HG03039 (cell line): ENCODE measurements around the gene DOC2B.
"Not testable (repeated sequence)": the region's sequence is repeated elsewhere in the genome, so short reads cannot be mapped to it uniquely, and the experiment has no call there.

Experiments
- ATAC-seq: cut with Tn5 transposase; IDR thresholded peaks from one replicate; pipeline ENCODE4 v1.9.1; 2021; ENCODE audit warnings: mild to moderate bottlenecking, moderate library complexity; ENCODE audit not compliant: unreplicated experiment

Gene DOC2B

DNA sequence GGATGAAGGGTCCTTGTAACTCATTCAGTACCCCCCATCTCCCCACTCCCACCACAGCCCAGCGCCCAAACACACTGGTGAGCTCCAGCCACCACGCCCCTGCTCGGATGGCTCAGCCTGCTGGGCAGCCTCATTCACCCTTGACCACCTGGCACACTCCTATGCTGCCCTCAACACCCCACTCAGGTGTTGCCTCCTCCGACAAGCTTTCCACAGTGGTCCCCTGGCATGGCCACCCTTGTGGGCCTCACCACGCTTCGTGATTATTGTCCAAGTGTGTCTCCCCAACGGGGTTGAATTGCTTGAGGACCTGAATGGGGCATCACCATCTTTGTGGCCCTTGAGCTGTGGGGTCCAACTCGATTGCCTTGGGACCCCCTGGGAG, 12.0 kb upstream of the DOC2B start:
- ATAC-seq: no peak

DNA sequence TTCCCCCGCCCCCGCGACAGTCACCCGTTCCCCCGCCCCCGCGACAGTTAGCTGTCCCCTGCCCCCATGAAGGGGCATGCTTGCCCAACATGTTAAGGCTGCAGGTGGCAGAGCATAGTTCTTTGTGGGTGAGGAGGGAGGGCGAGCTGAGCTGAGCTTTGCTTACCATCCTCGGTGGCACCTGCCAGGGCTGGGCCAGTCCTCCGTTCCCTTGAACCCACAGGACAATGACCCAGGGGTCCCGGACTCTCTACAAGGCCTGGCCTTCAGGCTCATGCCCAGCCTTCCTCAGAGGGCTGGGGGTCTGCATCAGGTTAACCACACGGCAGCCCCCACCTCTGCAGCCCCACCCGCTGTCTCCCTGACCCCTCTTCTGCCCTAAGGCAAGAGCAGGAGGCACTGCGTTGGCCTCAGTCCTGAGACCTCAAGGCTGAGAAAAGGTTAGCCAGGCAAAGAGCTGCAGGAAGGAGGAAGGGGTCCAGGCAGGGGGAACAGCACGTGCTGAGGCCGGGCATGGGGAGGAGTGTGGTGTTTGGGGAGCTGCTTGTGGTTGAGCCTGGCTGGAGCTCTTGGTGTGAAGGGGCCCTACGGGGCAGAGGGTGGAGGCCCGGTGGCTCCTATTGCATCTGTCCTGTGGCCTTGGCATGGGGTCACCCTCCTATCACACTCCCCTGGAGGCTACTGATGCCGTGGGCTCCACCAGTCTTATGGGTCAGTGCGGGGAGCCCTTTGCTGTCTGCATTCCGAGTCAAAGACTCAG, 11.4 kb upstream of the DOC2B start:
- no peak for ATAC-seq

DNA sequence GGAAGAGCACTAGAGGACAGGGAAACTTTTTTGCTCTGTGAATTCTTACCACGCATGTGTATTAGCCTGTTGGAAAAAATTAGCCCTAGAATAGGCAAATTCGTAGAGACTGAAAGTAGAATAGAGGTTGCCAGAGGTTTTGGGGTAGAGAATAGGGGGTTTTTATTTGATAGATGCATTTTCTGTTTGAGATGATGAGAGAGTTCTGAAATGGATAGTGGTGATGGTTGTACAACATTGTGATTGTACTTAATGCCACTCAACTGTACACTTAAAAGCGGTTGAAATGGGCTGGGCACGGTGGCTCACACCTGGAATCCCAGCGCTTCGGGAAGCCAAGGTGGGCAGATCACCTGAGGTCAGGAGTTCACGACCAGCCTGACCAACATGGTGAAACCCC, 8.0 kb upstream of the DOC2B start:
- ATAC-seq: no peak

DNA sequence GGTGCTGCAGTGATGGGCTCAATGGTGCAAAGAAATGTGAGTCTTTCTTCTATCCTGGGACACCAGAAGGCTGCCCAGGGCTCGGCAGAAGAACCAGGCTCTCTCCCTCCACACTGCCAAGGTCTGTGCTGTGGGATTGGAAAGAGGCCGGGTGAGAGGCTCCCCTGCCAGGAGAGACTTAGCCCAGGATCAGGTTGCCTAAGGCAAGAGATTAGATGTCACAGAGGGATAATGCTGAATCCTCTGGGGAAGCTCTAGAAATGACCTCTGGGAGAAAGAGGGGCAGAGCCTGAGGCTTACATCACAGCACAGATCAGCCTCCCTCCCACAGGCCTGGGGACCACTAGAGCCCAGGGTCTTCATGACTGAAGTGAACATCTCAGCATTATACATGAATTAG, 5.7 kb upstream of the DOC2B start:
- no peak for ATAC-seq

DNA sequence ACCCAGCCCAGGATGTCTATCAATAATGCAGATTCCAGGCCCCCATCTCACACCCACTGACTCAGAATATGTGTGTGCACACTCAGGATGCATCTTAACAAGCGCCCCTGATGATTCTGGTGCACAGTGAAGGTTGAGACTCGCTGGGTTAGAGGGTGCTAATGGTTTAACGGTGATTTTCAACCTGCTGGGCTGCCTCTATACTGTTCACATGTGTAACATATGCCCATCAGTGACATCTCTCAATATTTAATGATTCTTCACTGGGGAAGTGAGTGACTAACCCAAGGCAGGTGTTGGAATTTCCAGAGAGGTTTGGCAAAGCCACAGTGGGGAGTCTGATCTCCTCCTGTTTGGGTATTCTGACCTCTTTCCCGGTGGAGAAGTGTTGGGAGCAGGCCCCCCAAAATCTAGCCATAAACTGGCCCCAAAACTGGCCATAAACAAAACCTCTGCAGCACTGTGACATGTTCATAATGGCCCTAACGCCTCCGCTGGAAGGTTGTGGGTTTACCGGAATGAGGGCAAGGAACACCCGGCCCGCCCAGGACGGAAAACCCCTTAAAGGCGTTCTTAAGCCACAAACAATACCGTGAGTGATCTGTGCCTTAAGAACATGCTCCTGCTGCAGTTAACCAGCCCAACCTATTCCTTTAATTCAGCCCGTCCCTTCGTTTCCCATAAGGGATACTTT, 4.1 kb upstream of the DOC2B start:
- ATAC-seq: no peak

DNA sequence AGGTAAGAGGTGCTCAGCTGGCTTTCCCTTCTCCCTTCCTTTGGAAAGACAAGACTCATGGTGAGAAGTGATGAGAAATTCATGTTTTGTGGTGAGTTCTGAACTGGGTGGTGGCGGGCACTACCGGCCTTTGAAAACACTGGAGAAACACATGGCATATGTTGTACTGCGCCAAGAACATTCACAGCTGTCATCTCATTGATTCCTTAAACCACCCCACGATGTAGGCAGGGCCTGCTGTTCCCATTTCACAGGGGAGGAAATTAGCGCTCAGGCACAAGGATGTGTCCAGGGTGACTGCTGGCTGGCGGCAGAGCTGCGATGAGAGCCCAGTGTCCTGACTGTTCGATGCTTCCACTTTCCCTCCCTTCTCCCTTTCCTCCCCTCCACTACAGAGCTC, 1.6 kb upstream of the DOC2B start:
- ATAC-seq: no peak

DNA sequence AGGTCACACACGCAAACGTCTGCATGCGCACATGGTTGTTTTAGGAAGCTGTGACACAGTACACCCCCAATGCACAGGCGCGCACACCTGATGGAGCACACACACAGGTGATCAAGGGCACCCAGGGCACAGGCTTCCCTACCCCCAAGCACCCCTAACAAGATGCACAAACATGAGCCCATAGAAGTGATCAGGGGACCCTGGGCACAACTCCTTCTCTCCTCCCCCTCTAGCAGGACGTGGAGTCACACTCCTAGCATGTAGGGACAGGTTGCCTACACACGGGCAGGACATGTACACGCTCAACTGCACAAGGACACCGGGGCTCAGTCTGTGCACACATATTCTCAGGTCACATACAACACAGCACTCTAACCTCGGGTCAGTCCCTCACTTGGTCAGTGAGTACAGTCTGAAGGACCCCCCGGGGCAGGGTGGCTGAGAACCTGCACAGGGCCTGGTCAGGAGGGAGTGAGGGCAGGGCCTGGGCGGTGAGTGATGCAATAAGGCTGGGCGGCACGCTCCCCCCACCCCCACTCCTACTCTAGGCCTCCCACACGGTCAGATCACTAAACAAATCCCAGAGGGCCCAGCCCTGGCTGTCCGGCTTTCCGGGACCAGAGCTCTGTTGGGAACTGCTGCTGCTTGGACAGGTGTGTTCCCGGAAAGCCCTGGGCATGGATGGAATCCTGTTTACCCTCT, 751 bp upstream of the DOC2B start:
- no peak for ATAC-seq

DNA sequence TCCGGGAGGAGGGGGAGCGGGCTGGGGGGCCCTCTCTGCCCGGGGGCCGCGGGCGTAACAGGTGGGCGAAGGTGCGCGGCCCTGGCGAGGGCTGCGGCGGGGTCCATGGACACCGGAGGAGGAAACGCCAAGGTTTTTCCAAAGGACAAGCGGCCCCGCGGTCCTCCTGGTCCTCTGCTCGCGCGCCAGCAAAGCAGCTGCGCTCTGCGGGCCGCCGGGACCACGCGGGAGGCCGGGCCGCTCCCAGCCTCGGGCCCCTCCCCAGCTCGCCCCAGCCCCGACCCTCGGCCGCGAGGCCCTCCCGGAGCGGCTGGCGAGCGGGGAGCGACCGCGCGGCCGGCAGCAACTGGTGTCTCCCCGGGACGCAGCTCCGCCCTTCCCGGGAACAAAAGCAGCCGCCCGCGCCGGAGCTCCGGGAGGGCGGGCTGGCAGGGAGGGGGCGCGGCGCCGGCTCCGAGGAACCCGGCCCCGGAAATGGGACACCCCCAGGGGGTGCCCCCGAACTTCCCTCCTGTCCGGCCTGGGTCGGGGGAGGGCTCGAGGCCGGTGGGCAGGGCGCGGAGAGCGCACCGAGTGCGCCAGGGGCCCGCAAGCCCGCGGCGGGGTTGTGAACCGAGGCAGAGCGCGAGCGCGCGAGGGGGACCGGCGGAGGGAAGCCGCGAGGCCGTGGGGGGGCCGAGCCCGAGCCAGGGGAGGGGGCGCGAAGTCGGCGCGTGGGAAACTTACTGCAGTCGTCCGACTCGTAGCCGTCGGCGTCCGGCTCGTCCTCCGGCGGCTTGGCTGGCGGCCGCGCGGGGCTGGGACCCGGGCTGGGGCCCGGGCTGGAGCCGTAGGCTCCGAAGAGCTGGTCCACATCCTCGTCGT, 837 bp downstream of the DOC2B start:
- no peak for ATAC-seq

DNA sequence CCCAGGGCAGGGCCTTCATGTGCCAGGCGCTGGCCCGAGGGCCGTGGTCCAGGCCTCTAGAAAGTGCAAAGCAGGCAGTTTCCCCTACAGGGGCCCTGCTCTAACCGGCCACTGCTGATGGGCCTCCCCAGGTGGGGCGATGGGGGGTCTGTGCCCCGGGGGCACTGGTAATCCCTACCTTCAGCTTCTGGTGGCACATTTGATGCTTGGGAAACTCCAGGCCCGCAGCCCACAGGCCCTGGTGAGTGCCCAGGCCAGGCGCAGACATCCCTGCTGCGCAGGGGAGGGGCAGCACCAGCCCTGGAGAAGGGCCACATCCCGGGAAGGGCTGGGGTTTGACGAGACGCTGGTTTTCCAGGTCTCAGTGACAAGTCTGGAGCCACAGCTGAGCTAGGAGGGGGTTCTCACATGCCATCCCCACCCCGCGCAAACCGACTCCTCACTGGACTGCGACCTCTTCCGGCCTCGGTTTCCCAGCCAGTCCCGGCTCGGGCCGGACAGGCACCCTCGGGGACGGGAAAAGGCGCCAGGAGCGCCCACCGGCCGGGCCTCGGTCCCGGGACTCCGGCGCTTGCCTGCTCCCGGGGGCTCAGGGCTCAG, 1.6 kb downstream of the DOC2B start:
- no peak for ATAC-seq

DNA sequence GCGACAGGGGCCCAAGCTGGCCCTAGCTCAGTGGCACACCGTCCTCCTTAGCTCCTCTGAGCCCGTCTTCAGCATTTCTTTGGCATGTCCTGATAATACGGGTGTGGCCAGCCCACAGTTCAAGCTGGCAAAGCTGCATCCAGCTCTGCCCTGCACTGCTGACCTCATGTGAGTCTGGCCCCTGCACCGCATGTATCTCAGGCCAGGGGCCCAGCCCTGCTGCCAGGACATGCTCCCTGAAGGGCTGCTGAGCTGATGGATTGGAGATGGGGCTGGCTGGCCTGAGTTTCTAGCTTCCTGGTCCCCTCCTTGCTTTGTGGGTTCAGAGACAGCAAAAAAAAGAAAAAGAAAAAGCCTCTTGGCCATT, 2.4 kb downstream of the DOC2B start:
- ATAC-seq: no peak

DNA sequence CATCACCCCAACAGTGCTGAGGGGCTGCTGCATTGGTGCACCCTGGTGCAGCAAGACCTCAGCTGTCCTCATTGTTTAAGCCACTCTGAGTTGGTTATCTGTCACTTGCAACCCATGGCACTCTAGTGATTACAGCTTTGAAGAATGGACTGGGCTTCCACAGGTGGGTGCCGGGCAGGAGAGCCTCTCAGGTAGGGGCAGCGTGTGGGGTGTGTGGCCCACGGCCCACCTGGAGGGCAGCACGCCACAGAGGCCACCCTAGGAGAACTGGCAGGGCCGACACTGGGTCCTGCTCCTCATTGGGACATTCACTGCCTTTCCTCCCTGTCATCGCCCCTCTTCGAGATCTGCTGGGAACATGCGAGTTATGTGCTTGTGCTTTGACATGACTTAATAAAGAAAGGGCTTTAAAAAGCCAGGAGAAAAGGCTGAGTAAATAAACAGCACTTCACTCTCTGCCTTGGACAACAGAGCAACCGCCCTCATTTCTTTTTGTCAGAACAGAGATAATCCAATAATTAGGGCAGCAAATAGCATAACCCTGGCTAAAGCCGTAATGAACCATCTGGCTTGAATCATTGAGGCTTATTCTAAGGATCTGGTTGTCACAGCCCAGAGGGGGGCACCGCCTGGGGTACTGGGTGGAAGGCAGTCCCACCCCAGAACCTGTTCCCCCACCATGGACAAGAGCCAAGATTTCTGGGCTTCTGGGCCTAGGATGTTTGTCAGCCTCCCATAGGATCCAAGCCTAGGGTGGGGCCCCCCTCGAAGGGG, 3.0 kb downstream of the DOC2B start:
- no peak for ATAC-seq

DNA sequence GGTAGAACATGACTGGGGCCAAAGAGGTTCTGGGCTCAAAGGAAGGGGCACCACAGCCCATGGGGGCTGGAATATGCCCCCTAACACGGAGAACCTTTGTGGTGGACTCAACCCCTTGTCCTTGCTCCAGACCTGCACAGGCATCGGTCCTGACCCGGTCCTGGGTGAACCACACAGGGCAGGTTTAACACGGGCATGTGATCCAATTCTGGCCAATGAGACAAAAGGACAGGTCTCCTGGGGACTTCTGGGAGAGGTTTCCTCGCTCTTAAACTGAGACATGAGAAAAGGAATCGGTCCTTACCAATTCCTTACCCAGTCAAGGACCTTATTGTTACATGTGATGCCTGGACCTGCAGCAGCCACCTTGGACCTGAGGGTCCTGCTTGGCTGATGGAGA, 3.7 kb downstream of the DOC2B start:
- ATAC-seq: no peak

DNA sequence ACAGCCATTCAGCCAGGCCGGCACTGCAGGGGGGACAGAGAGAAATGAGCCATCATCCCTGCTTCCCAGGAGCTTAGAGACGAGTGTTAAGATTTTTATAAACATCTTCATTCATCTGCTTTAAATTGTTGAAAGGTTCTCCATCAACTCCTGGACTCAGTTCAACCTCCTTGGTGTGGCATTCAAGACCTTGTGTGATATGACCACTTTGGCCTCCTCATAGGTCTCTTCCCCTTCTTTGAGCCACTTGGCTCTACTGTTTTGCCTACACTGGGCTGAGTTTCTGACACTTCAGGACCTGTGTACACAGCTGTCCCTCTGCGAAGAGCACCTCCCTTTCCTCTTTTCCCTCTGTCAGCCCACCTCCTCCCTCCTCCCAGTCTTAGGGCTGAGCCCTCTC, 4.3 kb downstream of the DOC2B start:
- no peak for ATAC-seq

DNA sequence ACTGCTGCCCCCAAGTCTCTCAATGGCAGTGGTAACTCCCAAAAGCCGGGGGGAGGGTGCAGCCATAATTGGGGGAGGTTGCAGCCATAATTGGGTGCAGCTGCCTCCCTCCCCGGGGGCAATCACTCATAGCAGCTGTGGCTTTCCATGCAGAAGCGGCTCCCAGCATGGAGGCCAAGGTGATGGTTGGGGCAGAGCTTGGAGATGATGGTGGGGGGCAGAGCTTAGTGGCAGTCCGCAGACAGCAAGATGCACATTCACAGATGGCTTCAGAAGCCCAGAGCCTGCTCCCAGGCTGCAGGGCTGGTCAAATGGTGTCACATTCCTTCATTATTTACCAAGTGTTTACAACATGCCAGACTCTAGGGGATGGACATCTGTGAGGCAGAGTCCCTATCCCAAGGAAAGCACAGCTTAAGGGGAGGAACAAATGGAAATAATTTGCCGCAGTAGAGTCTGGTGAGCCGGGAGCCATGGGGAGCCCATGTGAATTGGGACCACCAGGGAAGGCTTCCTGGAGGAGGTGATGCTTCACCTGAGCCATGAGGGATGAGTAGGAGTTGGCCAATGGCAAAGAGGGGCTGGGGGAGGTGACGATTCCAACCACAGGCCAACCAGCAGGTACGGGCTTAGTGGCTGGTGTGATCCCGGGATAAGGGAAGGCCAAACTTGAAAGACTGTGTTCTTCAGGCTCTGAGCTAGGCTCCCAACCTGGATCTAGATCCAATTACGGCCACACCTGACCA, 8.1 kb downstream of the DOC2B start:
- no peak for ATAC-seq

DNA sequence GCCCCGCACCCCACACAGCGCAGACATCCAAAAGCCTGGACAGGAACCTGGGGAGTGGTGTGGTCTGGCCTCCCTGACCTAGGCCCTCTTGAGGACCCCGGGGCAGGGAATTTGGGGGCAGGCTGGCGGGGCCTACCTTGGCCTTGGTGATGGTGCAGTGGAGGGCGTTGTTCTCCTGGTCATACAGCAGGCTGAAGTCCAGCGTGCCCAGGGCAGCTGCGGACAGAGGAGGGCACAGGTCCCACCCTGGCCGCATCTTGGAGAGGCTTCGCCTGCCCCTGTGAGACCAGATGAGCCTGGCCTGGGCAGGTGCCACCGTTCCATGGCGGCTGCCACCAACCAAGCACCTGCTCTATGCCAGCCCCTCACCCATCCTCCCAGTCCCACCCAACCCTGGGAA, 9.0 kb downstream of the DOC2B start:
- ATAC-seq: no peak

DNA sequence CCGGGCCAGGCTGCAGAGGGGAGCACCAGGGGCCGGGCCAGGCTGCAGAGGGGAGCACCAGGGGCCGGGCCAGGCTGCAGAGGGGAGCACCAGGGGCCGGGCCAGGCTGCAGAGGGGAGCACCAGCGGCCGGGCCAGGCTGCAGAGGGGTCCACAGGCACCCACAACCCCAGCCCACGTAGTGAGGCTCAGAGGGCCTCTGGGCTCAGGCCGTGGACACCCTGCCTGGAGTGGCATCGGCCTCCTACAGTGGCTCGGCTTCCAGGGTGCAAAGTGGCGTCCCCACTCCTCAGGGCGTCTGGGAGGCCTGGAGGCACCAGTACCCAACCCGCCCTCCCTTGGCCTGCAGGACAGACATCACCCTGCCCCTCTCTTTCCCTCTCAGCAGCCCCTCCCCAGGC, 9.6 kb downstream of the DOC2B start:
- ATAC-seq: no peak

DNA sequence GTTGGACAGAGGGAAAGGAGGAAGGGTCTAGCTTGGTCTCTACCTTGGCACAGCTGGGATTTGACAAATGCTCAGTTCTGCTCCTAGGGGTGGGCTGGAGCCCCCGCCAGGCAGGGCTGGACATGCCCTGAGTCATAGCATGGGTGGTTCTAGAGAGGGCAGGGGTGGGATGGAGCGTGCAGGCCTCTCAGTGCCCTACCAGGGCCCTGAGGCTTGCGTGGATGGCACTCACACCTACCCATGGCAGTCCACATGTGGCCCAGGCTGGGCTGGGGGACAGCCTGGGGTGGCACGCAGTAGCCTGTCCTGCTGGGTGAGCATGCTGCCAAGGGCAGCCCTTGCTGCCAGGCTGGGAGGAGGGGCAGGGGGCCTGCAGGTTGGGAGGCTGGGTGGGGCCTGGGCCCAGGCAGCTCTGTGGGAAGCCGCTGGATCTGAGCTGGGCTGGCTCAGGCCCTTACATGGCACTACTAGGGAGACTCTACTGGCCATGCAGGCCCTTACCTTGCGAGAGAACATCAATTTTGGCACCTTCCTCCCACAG, 11.2 kb downstream of the DOC2B start:
- no peak for ATAC-seq

DNA sequence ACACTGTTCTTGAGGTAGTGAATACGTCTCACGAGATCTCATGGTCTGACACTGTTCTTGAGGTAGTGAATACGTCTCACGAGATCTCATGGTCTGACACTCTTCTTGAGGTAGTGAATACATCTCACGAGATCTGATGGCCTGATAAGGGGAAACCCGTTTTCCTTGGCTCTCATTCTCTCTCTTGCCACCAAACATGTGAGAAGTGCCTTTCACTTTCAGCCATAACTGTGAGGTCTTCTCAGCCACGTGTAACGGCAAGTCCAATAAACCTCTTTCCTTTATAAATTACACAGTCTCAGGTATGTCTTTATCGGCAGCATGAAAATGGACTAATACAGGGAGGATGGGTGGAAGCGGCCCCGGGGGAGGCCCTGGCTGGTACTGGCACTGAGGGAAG, 12.8 kb downstream of the DOC2B start:
- ATAC-seq: not testable (repeated sequence)

DNA sequence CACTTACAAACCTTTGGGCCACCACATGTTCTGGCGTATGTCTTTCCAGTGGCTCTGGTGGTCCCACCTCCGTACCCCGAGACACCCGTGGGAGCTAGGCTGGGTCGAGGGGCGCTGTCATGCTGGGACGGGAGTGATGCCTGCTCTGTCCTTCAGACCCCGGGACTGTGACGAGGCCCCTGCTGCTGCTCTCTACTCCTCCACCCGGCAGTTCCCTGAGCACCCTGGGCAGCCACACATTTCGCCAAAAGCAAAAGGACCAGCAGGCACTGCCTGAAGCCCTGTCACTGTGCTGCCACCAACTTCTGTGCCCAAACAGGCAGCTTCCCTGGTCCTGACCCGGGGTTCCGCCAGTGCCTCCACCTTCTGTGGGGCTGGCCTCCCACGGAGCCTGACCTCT, 15.5 kb downstream of the DOC2B start:
- ATAC-seq: no peak
